Stimulated activated CD8-positive, alpha-beta memory T cell treated with anti-CD3 and anti-CD28 coated beads, Interleukin-2, amount 100 ng/mL, for 48 hours (primary cell): ENCODE data around the gene NRP1.
"Not testable (repeated sequence)": the region's sequence is repeated elsewhere in the genome, so short reads cannot be mapped to it uniquely, and the experiment has no call there.

ENCODE experiments used
- DNase-seq, 2 donors: peaks; one replicate each; pipeline ENCODE4 v3.0.0-alpha.2; 2020; ENCODE audit warnings: low read depth in 2 of 2

NRP1 gene

GRCh38 chr10:33150889-33151288 lies 183.6 kb downstream of the NRP1 start:
- DNase-seq: no peak

- no peak for DNase-seq
These were observed 184.3 kb downstream of the NRP1 start for GRCh38 chr10:33150146-33150545.

- no peak for DNase-seq
These were observed 187.5 kb downstream of the NRP1 start for GRCh38 chr10:33147013-33147310.

- DNase-seq: no peak
These were observed 188.1 kb downstream of the NRP1 start for GRCh38 chr10:33146189-33147012.

- DNase-seq: no peak
These were observed 188.8 kb downstream of the NRP1 start for GRCh38 chr10:33145451-33146188.

- peak in 1 of 2 donors; percentile 36 for DNase-seq
These were observed 191.2 kb downstream of the NRP1 start for GRCh38 chr10:33143160-33143728.

GRCh38 chr10:33142295-33142694 lies 192.2 kb downstream of the NRP1 start:
- DNase-seq: no peak

- no peak for DNase-seq
These were observed 193.2 kb downstream of the NRP1 start for GRCh38 chr10:33141251-33141650.

- peak; percentile 39 to 55 for DNase-seq
These were observed 195.3 kb downstream of the NRP1 start for GRCh38 chr10:33139181-33139646.

- not testable (repeated sequence) for DNase-seq
These were observed 195.8 kb downstream of the NRP1 start for GRCh38 chr10:33138686-33139085.

GRCh38 chr10:33137356-33138005 lies 197.0 kb downstream of the NRP1 start:
- no peak for DNase-seq

GRCh38 chr10:33136781-33137180 lies 197.7 kb downstream of the NRP1 start:
- no peak for DNase-seq

- no peak for DNase-seq
These were observed 198.2 kb downstream of the NRP1 start for GRCh38 chr10:33136271-33136670.

- peak; percentile 58 to 59 for DNase-seq
These were observed 200.3 kb downstream of the NRP1 start for GRCh38 chr10:33134011-33134751.

- DNase-seq: no peak
These were observed 200.9 kb downstream of the NRP1 start for GRCh38 chr10:33133557-33133956.

GRCh38 chr10:33132626-33133025 lies 201.8 kb downstream of the NRP1 start:
- no peak for DNase-seq

- no peak for DNase-seq
These were observed 204.5 kb downstream of the NRP1 start for GRCh38 chr10:33129996-33130386.

GRCh38 chr10:33129141-33129995 lies 205.1 kb downstream of the NRP1 start:
- DNase-seq: no peak

- no peak for DNase-seq
These were observed 206.8 kb downstream of the NRP1 start for GRCh38 chr10:33127622-33128021.
